Esophagus muscularis mucosa (tissue), 4 donors: ENCODE results near the gene CHL1. TPM values are rescaled to one million over a fixed set of nuclear protein-coding genes. Genes with fewer than 3 reads are reported as not detected.

Experiments used
- DNase-seq: peaks from one replicate; pipeline ENCODE4 v3.0.0-alpha.2; 2017; ENCODE audit errors: extremely low spot score
- H3K27ac ChIP-seq, 4 donors: fragments of 200-600 bp; sonication (generic); replicated peaks in 1 of 4; 1 replicate in 3 of 4; 2 replicates in 1 of 4; pipeline ENCODE4 v1.5.1; 2016 to 2019; ENCODE audit warnings: mild to moderate bottlenecking in 1 of 4
- H3K27me3 ChIP-seq, 4 donors: fragments of 200-600 bp; sonication (generic); one replicate each; pipeline versions ENCODE4 v1.5.1 to v1.6.0; 2016 to 2019
- H3K36me3 ChIP-seq, 4 donors: fragments of 200-600 bp; sonication (generic); one replicate each; pipeline ENCODE4 v1.5.1; 2016 to 2019
- H3K4me1 ChIP-seq, 4 donors: fragments of 200-600 bp; sonication (generic); one replicate each; pipeline ENCODE4 v1.5.1; 2016 to 2019
- H3K4me3 ChIP-seq, 4 donors: fragments of 200-600 bp; sonication (generic); 1 replicate in 2 of 4; 2 replicates in 2 of 4; pipeline ENCODE4 v1.5.1; 2016 to 2019; ENCODE audit warnings: mild to moderate bottlenecking in 4 of 4, moderate library complexity in 1 of 4
- H3K9me3 ChIP-seq, 4 donors: fragments of 200-600 bp; sonication (generic); 1 replicate in 3 of 4; 2 replicates in 1 of 4; pipeline ENCODE4 v1.5.1; 2016 to 2019
- EP300 ChIP-seq: sonication (generic); formaldehyde crosslinking; IDR thresholded peaks from one replicate; pipeline ENCODE4 v1.6.1; 2017; ENCODE audit warnings: antibody characterized with exemption
- POLR2A ChIP-seq: fragments of 450-650 bp; IDR thresholded peaks from one replicate; pipeline ENCODE4 v1.6.1; 2017; ENCODE audit warnings: antibody characterized with exemption, moderate library complexity, mild to moderate bottlenecking, low read depth
- POLR2AphosphoS5 ChIP-seq, 2 donors: sonication (generic); formaldehyde crosslinking; IDR thresholded peaks; one replicate each; pipeline ENCODE4 v1.6.1; 2017; ENCODE audit warnings: antibody characterized with exemption in 2 of 2
- WGBS: methylation state at CpG from one replicate; pipeline ENCODE4 v1.1.5; 2018; 5-methylcytosine and 5-hydroxymethylcytosine counted together
- intact Hi-C: fragments of 100-400 bp; cut with DNase I; formaldehyde crosslinking; loops from one replicate; pipeline ENCODE4 v1.15.1; 2023
- total RNA-seq, 4 donors: library from RNA; depleted of rRNA; stranded (reverse); fragments of >200 nt; gene quantifications; one replicate each; pipeline versions ENCODE4 v1.1.0 to v1.2.1, GENCODE V29; 2016
- TF ChIP-seq, protein P1 (sequence below), 3 experiments: fragments of 200-600 bp in 2 of 3; fragments of 450-650 bp in 1 of 3; sonication (generic) in 2 of 3; IDR thresholded peaks; one replicate each; pipeline ENCODE4 v1.5.1; 2017 to 2019; ENCODE audit warnings: antibody characterized with exemption in 3 of 3, mild to moderate bottlenecking in 2 of 3, moderate library complexity in 1 of 3

The CHL1 gene
- total RNA-seq, 4 donors from 2014 or later = 33.0 to 49.1 (median 42.5) TPM

DNA sequence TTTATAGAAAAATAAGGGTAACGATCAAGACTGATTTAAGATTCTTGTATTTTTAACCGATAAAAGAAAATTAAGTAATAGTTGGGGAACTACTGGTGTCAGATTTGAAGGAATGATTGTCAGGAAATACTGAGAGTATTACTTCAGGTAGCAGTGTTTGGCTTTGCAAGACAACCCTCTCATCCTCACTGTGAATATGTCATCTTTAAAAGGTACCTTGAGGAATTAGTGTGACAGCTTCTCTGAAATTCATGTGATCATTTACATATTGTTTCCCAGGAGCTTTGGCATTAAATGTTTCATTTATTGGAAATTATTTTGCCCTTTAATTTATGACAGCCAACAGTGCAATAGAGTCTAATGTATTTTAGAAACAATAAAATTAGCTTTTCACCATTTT is 3.3 kb downstream of the CHL1 start:
- TF ChIP-seq POLR2A (no peak), EP300 (no peak), POLR2AphosphoS5 (IDR thresholded peaks at IDR 0.05) (no peak)
- TF ChIP-seq, protein P1, sequence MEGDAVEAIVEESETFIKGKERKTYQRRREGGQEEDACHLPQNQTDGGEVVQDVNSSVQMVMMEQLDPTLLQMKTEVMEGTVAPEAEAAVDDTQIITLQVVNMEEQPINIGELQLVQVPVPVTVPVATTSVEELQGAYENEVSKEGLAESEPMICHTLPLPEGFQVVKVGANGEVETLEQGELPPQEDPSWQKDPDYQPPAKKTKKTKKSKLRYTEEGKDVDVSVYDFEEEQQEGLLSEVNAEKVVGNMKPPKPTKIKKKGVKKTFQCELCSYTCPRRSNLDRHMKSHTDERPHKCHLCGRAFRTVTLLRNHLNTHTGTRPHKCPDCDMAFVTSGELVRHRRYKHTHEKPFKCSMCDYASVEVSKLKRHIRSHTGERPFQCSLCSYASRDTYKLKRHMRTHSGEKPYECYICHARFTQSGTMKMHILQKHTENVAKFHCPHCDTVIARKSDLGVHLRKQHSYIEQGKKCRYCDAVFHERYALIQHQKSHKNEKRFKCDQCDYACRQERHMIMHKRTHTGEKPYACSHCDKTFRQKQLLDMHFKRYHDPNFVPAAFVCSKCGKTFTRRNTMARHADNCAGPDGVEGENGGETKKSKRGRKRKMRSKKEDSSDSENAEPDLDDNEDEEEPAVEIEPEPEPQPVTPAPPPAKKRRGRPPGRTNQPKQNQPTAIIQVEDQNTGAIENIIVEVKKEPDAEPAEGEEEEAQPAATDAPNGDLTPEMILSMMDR (IDR thresholded peaks at IDR 0.05) = no peak
- Histone ChIP-seq H3K27ac (no peak overlapping the region), H3K4me1 (peaks cover 13 to 21% (median 21%) of the 10 kb centered on the region in 4 donors), H3K4me3 (no peak overlapping the region), H3K27me3 (peaks cover 0 to 51% (median 21%) of the 10 kb centered on the region in 4 donors), H3K9me3 (no peaks in the 10 kb centered on the region), H3K36me3 (no peaks in the 10 kb centered on the region)
- WGBS = 92% methylated on average over 2 of the region's 2 CpGs
- DNase-seq = no peak
- intact Hi-C loops = no loop called here

DNA sequence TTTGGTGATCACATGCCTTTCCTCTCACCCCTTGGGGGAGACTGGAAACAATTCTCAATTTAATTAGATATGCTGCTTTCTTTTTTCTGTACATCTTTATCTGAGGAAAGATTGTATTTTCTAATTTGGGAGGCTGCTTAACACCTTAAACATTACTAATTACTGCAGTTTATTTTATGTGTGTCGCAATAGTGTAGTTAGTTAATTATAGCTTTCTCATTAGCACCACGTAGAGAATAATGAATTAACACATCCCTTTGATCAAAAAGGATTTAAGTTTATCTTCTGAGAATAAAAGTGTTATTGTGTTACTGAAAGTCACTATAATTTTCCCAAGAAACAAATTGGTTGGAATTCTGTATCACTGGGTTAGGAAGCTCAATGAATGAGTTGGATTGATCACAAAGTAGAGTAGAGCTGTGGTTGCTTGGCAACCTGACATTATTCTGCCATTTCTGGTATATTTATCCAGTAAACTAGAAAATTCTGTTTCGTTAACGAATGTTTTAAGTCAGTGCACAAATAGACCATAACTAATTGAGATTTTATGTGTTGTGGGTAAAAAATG is 4.3 kb downstream of the CHL1 start:
- 75% methylated on average over 4 of the region's 4 CpGs for WGBS
- intact Hi-C loops = no loop called here
- Histone ChIP-seq H3K9me3 (no peaks in the 10 kb centered on the region), H3K27ac (no peak overlapping the region), H3K27me3 (peaks cover 0 to 43% (median 21%) of the 10 kb centered on the region in 4 donors), H3K36me3 (no peaks in the 10 kb centered on the region), H3K4me3 (no peak overlapping the region), H3K4me1 (peaks cover 13 to 21% (median 21%) of the 10 kb centered on the region in 4 donors)
- DNase-seq = no peak
- TF ChIP-seq POLR2A = no peak
- TF ChIP-seq EP300 = no peak
- no peak for TF ChIP-seq POLR2AphosphoS5 (IDR thresholded peaks at IDR 0.05)
- TF ChIP-seq, protein P1 (IDR thresholded peaks at IDR 0.05) = no peak

DNA sequence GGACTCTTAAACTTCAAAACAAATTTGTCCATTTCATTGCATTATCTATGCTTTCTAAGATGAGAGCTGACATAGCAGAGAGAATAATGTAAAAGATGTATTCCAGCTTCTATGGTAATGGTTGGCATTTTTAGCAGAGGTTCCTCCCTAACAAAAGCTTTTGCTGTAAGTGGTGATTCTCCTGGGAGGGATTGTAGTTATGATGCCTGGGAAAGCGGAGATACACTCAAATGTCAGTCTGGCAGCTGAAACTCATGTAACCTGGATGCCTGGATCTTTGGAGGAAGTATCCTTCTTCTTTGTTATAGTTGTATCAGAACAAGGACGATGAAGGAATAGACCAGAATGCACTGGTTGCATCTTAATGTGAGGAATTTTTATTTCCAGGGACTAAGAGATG is 7.5 kb downstream of the CHL1 start:
- intact Hi-C loops = no loop called here
- H3K27ac ChIP-seq = no peak overlapping the region
- H3K36me3 ChIP-seq = no peaks in the 10 kb centered on the region
- DNase-seq = no peak
- no peaks in the 10 kb centered on the region for H3K4me1 ChIP-seq
- H3K27me3 ChIP-seq = peaks cover 0 to 10% (median 0%) of the 10 kb centered on the region in 4 donors
- no peak for TF ChIP-seq POLR2A
- TF ChIP-seq, protein P1 (IDR thresholded peaks at IDR 0.05) = no peak
- no peak for TF ChIP-seq POLR2AphosphoS5 (IDR thresholded peaks at IDR 0.05)
- TF ChIP-seq EP300 = no peak
- H3K9me3 ChIP-seq = no peaks in the 10 kb centered on the region
- no peak overlapping the region for H3K4me3 ChIP-seq
- WGBS = 72% methylated on average over 2 of the region's 2 CpGs

DNA sequence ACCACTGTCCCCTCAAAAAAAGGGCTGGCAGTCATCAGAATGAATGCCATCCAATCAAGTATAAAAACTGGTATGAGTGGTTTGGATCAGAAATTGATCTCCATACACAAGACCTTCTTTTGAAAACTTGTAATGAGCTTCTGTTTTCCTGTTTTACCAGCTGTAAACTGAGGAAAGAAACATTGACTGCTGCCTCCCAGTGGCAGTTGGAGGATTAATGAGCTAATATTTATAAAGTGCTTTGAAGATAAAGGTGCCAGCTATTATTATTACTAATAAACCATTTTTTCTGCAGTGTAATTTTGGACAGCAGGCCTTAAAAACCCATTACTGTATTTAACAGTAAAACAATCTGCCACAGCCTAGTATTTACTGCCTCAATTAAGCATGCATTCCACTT is 11.4 kb downstream of the CHL1 start:
- TF ChIP-seq POLR2A (no peak), POLR2AphosphoS5 (IDR thresholded peaks at IDR 0.05) (no peak), EP300 (no peak)
- TF ChIP-seq, protein P1 (IDR thresholded peaks at IDR 0.05) = no peak
- no peaks in the 10 kb centered on the region for H3K27me3 ChIP-seq
- no peaks in the 10 kb centered on the region for H3K9me3 ChIP-seq
- DNase-seq = no peak
- no peak overlapping the region for H3K4me3 ChIP-seq
- H3K4me1 ChIP-seq = no peaks in the 10 kb centered on the region
- no peaks in the 10 kb centered on the region for H3K36me3 ChIP-seq
- no peak overlapping the region for H3K27ac ChIP-seq
- intact Hi-C loops = no loop called here

DNA sequence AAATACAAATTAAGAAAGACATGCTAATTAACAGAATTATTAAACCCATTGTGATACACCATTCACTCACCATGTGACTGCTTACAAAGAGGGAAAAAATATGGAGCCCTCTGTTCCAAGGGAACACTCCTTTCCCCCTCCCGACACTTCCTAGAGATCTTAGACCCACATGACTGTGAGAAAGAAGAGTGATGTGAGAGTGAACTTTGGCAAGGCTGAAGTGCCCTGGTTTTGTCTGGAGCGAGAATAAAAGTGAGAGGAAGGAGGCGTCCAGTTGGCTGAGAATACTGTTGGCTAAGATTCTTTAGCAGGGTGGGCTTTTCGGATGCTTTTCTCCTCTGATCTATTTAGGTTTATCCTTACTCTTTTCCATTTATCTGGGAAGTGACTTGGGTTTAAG is 14.1 kb downstream of the CHL1 start:
- no peaks in the 10 kb centered on the region for H3K27me3 ChIP-seq
- H3K27ac ChIP-seq = no peak overlapping the region
- H3K4me1 ChIP-seq = no peaks in the 10 kb centered on the region
- intact Hi-C loops = no loop called here
- H3K9me3 ChIP-seq = no peaks in the 10 kb centered on the region
- H3K4me3 ChIP-seq = no peak overlapping the region
- no peaks in the 10 kb centered on the region for H3K36me3 ChIP-seq
- no peak for DNase-seq
- 60% methylated on average over 4 of the region's 4 CpGs for WGBS
- TF ChIP-seq EP300 (no peak), POLR2A (no peak), POLR2AphosphoS5 (IDR thresholded peaks at IDR 0.05) (no peak)
- TF ChIP-seq, protein P1 (IDR thresholded peaks at IDR 0.05) = no peak
